ENCODE data around the gene ASCL5. TPM values are rescaled to one million over a fixed set of nuclear protein-coding genes. Genes with fewer than 3 reads are reported as not detected.

The ASCL5 gene
- total RNA-seq (under 1 TPM in 1 of 2 experiments, not detected in 1; 0.30 TPM), polyA plus RNA-seq (not detected)

GRCh38 chr1:201126832-201127754, at the start of gene ASCL5:
Gene ASCL5 (minus strand): TSS chr1:201127184. CDS start chr1:201115372, 11,812 bp downstream.
- peaks cover 0 to 3% (median 0%) of the 10 kb centered on the region in 4 donors for H3K4me1 Mint-ChIP-seq
- H3K9me3 Mint-ChIP-seq, result no peaks in the 10 kb centered on the region
- H3K4me3 Mint-ChIP-seq, result no peak within 1 kb of the TSS
- Histone ChIP-seq H3K27me3 (ENCODE audit: insufficient read depth, low read length) (peaks cover 4% of the 10 kb centered on the region), H3K36me3 (ENCODE audit: insufficient read depth, low read length) (no peaks in the 10 kb centered on the region), H3K9me3 (ENCODE audit: control insufficient read depth in 1 of 2, low read length in 2 of 2) (no peaks in the 10 kb centered on the region), H3K4me1 (ENCODE audit: insufficient read depth, low read length) (no peaks in the 10 kb centered on the region), H3K4me3 (ENCODE audit: low read length in 2 of 2) (no peak within 1 kb of the TSS), H3K27ac (ENCODE audit: low read depth, low read length) (no peak within 1 kb of the TSS)
- H3K27me3 Mint-ChIP-seq, result peaks cover 7 to 8% of the 10 kb centered on the region in 2 donors
- no peaks in the 10 kb centered on the region for H3K36me3 Mint-ChIP-seq
- CTCF ChIA-PET (ENCODE audit: partially characterized antibody), result no interaction called here
- intact Hi-C loops (cut with micrococcal nuclease), result no loop called here
- POLR2A ChIA-PET (ENCODE audit: partially characterized antibody), result interaction anchor here (0.6 kb wide), 1 partner anchor 30 kb away, joined by 3 read pairs; no protein-coding TSS in a partner anchor
- H3K27ac Mint-ChIP-seq, result no peak within 1 kb of the TSS
- DNase-seq, result no peak

- no peak overlapping the region for H3K27ac Mint-ChIP-seq
- intact Hi-C loops (cut with micrococcal nuclease), result no loop called here
- Histone ChIP-seq H3K27me3 (ENCODE audit: insufficient read depth, low read length) (no peaks in the 10 kb centered on the region), H3K27ac (ENCODE audit: low read depth, low read length) (no peak overlapping the region), H3K4me3 (ENCODE audit: low read length in 2 of 2) (no peak overlapping the region), H3K9me3 (ENCODE audit: control insufficient read depth in 1 of 2, low read length in 2 of 2) (no peaks in the 10 kb centered on the region), H3K4me1 (ENCODE audit: insufficient read depth, low read length) (peaks cover 8% of the 10 kb centered on the region), H3K36me3 (ENCODE audit: insufficient read depth, low read length) (no peaks in the 10 kb centered on the region)
- H3K4me3 Mint-ChIP-seq, result no peak overlapping the region
- peaks cover 0 to 10% (median 8%) of the 10 kb centered on the region in 8 donors for H3K9me3 Mint-ChIP-seq
- ChIA-PET CTCF (ENCODE audit: partially characterized antibody) (no interaction called here), POLR2A (ENCODE audit: partially characterized antibody) (no interaction called here)
- peaks cover 3 to 12% (median 7%) of the 10 kb centered on the region in 4 donors for H3K4me1 Mint-ChIP-seq
- DNase-seq, result no peak
- H3K36me3 Mint-ChIP-seq, result peaks cover 0 to 5% of the 10 kb centered on the region in 2 donors
- peaks cover 6 to 23% of the 10 kb centered on the region in 2 donors for H3K27me3 Mint-ChIP-seq
Observed at GRCh38 chr1:201175820-201176500, 49.0 kb upstream of the ASCL5 start.

GRCh38 chr1:201173736-201174135, 46.8 kb upstream of the ASCL5 start:
- Mint-ChIP-seq H3K9me3 (peaks cover 0 to 6% (median 2%) of the 10 kb centered on the region in 8 donors), H3K27me3 (peaks cover 4 to 12% of the 10 kb centered on the region in 2 donors), H3K4me1 (peaks cover 3 to 19% (median 10%) of the 10 kb centered on the region in 4 donors), H3K4me3 (no peak overlapping the region), H3K27ac (peak overlapping the region in 1 of 7 donors; percentile 40), H3K36me3 (no peaks in the 10 kb centered on the region)
- ChIA-PET POLR2A (ENCODE audit: partially characterized antibody) (no interaction called here), CTCF (ENCODE audit: partially characterized antibody) (interaction anchor here (1.2 kb wide), 1 partner anchor 23 kb away, joined by 4 read pairs; no protein-coding TSS in a partner anchor)
- intact Hi-C loops (cut with micrococcal nuclease), result no loop called here
- Histone ChIP-seq H3K27me3 (ENCODE audit: insufficient read depth, low read length) (no peaks in the 10 kb centered on the region), H3K27ac (ENCODE audit: low read depth, low read length) (no peak overlapping the region), H3K9me3 (ENCODE audit: control insufficient read depth in 1 of 2, low read length in 2 of 2) (no peaks in the 10 kb centered on the region), H3K36me3 (ENCODE audit: insufficient read depth, low read length) (no peaks in the 10 kb centered on the region), H3K4me1 (ENCODE audit: insufficient read depth, low read length) (peaks cover 8% of the 10 kb centered on the region), H3K4me3 (ENCODE audit: low read length in 2 of 2) (no peak overlapping the region)
- DNase-seq, result no peak

GRCh38 chr1:201172999-201173610, 46.1 kb upstream of the ASCL5 start:
- peak overlapping the region in 3 of 8 donors; percentile 19 to 85 (median 35) for H3K4me3 Mint-ChIP-seq

GRCh38 chr1:201172326-201172725, 45.3 kb upstream of the ASCL5 start:
- Mint-ChIP-seq H3K36me3 (no peaks in the 10 kb centered on the region), H3K9me3 (no peaks in the 10 kb centered on the region), H3K27ac (no peak overlapping the region), H3K4me3 (peak overlapping the region in 5 of 8 donors; percentile 9 to 88 (median 29)), H3K27me3 (peaks cover 0 to 5% of the 10 kb centered on the region in 2 donors), H3K4me1 (peaks cover 3 to 19% (median 10%) of the 10 kb centered on the region in 4 donors)
- intact Hi-C loops (cut with micrococcal nuclease), result no loop called here
- DNase-seq, result no peak
- POLR2A ChIA-PET (ENCODE audit: partially characterized antibody), result interaction anchor here (1.6 to 1.8 kb wide), 2 partner anchors 18 to 58 kb away, joined by 5 to 7 read pairs; partner anchors contain the start of gene TMEM9
- Histone ChIP-seq H3K9me3 (ENCODE audit: control insufficient read depth in 1 of 2, low read length in 2 of 2) (no peaks in the 10 kb centered on the region), H3K4me1 (ENCODE audit: insufficient read depth, low read length) (peaks cover 8% of the 10 kb centered on the region), H3K27ac (ENCODE audit: low read depth, low read length) (no peak overlapping the region), H3K4me3 (ENCODE audit: low read length in 2 of 2) (no peak overlapping the region), H3K36me3 (ENCODE audit: insufficient read depth, low read length) (no peaks in the 10 kb centered on the region), H3K27me3 (ENCODE audit: insufficient read depth, low read length) (no peaks in the 10 kb centered on the region)
- CTCF ChIA-PET (ENCODE audit: partially characterized antibody), result interaction anchor here (1.1 kb wide), 1 partner anchor 14 kb away, joined by 8 read pairs; no protein-coding TSS in a partner anchor

More at GRCh38 chr1:201172999-201173610, 46.1 kb upstream of the ASCL5 start:
- peaks cover 3 to 19% (median 10%) of the 10 kb centered on the region in 4 donors for H3K4me1 Mint-ChIP-seq
- DNase-seq, result no peak
- Histone ChIP-seq H3K27me3 (ENCODE audit: insufficient read depth, low read length) (no peaks in the 10 kb centered on the region), H3K9me3 (ENCODE audit: control insufficient read depth in 1 of 2, low read length in 2 of 2) (no peaks in the 10 kb centered on the region), H3K36me3 (ENCODE audit: insufficient read depth, low read length) (no peaks in the 10 kb centered on the region), H3K27ac (ENCODE audit: low read depth, low read length) (no peak overlapping the region), H3K4me1 (ENCODE audit: insufficient read depth, low read length) (peaks cover 8% of the 10 kb centered on the region), H3K4me3 (ENCODE audit: low read length in 2 of 2) (no peak overlapping the region)
- peaks cover 2 to 7% of the 10 kb centered on the region in 2 donors for H3K27me3 Mint-ChIP-seq
- no peaks in the 10 kb centered on the region for H3K36me3 Mint-ChIP-seq
- POLR2A ChIA-PET (ENCODE audit: partially characterized antibody), result no interaction called here
- peaks cover 0 to 3% (median 0%) of the 10 kb centered on the region in 8 donors for H3K9me3 Mint-ChIP-seq
- intact Hi-C loops (cut with micrococcal nuclease), result no loop called here
- CTCF ChIA-PET (ENCODE audit: partially characterized antibody), result interaction anchor here (1.2 kb wide), 1 partner anchor 23 kb away, joined by 4 read pairs; no protein-coding TSS in a partner anchor
- H3K27ac Mint-ChIP-seq, result peak overlapping the region in 2 of 7 donors; percentile 40 to 74

GRCh38 chr1:201171063-201172036, 44.4 kb upstream of the ASCL5 start:
- H3K27ac ChIP-seq (ENCODE audit: low read depth, low read length), result peak overlapping the region; percentile 52
- H3K9me3 ChIP-seq (ENCODE audit: control insufficient read depth in 1 of 2, low read length in 2 of 2), result no peaks in the 10 kb centered on the region
- H3K36me3 ChIP-seq (ENCODE audit: insufficient read depth, low read length), result no peaks in the 10 kb centered on the region
- ChIA-PET CTCF (ENCODE audit: partially characterized antibody) (interaction anchor here (0.6 to 2.4 kb wide), 5 partner anchors 10 to 265 kb away, joined by 3 to 9 read pairs (median 6); partner anchors contain the start of gene TMEM9), POLR2A (ENCODE audit: partially characterized antibody) (interaction anchor here (0.5 to 1.8 kb wide), 4 partner anchors 13 to 1775 kb away, joined by 3 to 7 read pairs (median 4); partner anchors contain the start of gene TMEM9)
- intact Hi-C loops (cut with micrococcal nuclease), result no loop called here
- H3K36me3 Mint-ChIP-seq, result no peaks in the 10 kb centered on the region
- no peaks in the 10 kb centered on the region for H3K9me3 Mint-ChIP-seq
- peak; percentile 21 to 61 (median 39) for DNase-seq
- peaks cover 3 to 19% (median 10%) of the 10 kb centered on the region in 4 donors for H3K4me1 Mint-ChIP-seq
- H3K27me3 Mint-ChIP-seq, result peaks cover 0 to 2% of the 10 kb centered on the region in 2 donors
- no peaks in the 10 kb centered on the region for H3K27me3 ChIP-seq (ENCODE audit: insufficient read depth, low read length)
- H3K4me1 ChIP-seq (ENCODE audit: insufficient read depth, low read length), result peaks cover 8% of the 10 kb centered on the region
- H3K4me3 ChIP-seq (ENCODE audit: low read length in 2 of 2), result peak overlapping the region; percentile 43 to 72
- H3K27ac Mint-ChIP-seq, result peak overlapping the region; percentile 25 to 91 (median 83)
- peak overlapping the region; percentile 85 to 96 (median 90) for H3K4me3 Mint-ChIP-seq

Data from CD4-positive, alpha-beta memory T cell (primary cell).